H9 (cell line): ENCODE measurements around the gene KLHL41. TPM values are rescaled to one million over a fixed set of nuclear protein-coding genes. Genes with fewer than 3 reads are reported as not detected.

Experiments
- DNase-seq: peaks from one replicate; pipeline ENCODE4 v3.0.0-alpha.2; 2017
- H2AFZ ChIP-seq: one replicate; pipeline ENCODE4 v1.6.1; 2013; ENCODE audit warnings: mild to moderate bottlenecking, low read length, control low read depth, moderate library complexity
- H2AK5ac ChIP-seq: 2 replicates; pipeline ENCODE4 v1.6.1; 2013; ENCODE audit warnings: low read length, control low read depth, mixed read lengths; ENCODE audit not compliant: insufficient read length
- H2BK120ac ChIP-seq: one replicate; pipeline ENCODE4 v1.6.1; 2013; ENCODE audit warnings: low read depth, mild to moderate bottlenecking, low read length, control low read depth, inconsistent platforms; ENCODE audit not compliant: poor library complexity, severe bottlenecking
- H2BK12ac ChIP-seq: 2 replicates; pipeline ENCODE4 v1.6.1; 2013; ENCODE audit warnings: low read length, control low read depth, mixed read lengths, low read depth; ENCODE audit not compliant: insufficient read length
- H2BK15ac ChIP-seq: 2 replicates; pipeline ENCODE4 v1.6.1; 2013; ENCODE audit warnings: low read depth, low read length, control low read depth
- H2BK20ac ChIP-seq: one replicate; pipeline ENCODE4 v1.6.1; 2013; ENCODE audit warnings: low read depth, mild to moderate bottlenecking, low read length, control low read depth, inconsistent platforms; ENCODE audit not compliant: poor library complexity, severe bottlenecking
- H2BK5ac ChIP-seq: 2 replicates; pipeline ENCODE4 v1.6.1; 2013; ENCODE audit warnings: low read length, control low read depth, mixed read lengths; ENCODE audit not compliant: insufficient read length
- H3K14ac ChIP-seq: 2 replicates; pipeline ENCODE4 v1.6.1; 2013; ENCODE audit warnings: low read length, control low read depth; ENCODE audit not compliant: insufficient read depth
- H3K18ac ChIP-seq: 2 replicates; pipeline ENCODE4 v1.6.1; 2013; ENCODE audit warnings: low read depth, mild to moderate bottlenecking, mixed read lengths, low read length, control low read depth; ENCODE audit not compliant: insufficient read length
- H3K23ac ChIP-seq: 2 replicates; pipeline ENCODE4 v1.6.1; 2013; ENCODE audit warnings: low read length, control low read depth, mixed read lengths, low read depth; ENCODE audit not compliant: insufficient read length
- H3K23me2 ChIP-seq: 2 replicates; pipeline ENCODE4 v1.6.1; 2013; ENCODE audit warnings: low read depth, mild to moderate bottlenecking, mixed read lengths, low read length, control low read depth; ENCODE audit not compliant: insufficient read length, poor library complexity, severe bottlenecking
- H3K27ac ChIP-seq: 2 replicates; pipeline ENCODE4 v1.5.1; 2013; ENCODE audit warnings: low read length, control low read depth, mixed read lengths, low read depth; ENCODE audit not compliant: insufficient read length
- H3K27me3 ChIP-seq: 2 replicates; pipeline ENCODE4 v1.6.1; 2013; ENCODE audit warnings: low read length, control low read depth, inconsistent platforms; ENCODE audit not compliant: insufficient read depth
- H3K4ac ChIP-seq: 2 replicates; pipeline ENCODE4 v1.6.1; 2013; ENCODE audit warnings: low read depth, mild to moderate bottlenecking, control low read depth, inconsistent platforms, low read length, moderate library complexity
- H3K4me1 ChIP-seq: 2 replicates; pipeline ENCODE4 v1.6.1; 2013; ENCODE audit warnings: low read length, control low read depth, inconsistent platforms; ENCODE audit not compliant: insufficient read depth
- H3K4me2 ChIP-seq: 2 replicates; pipeline ENCODE4 v1.6.1; 2013; ENCODE audit warnings: low read length, control low read depth, mixed read lengths; ENCODE audit not compliant: insufficient read length, insufficient read depth
- H3K56ac ChIP-seq: 2 replicates; pipeline ENCODE4 v1.6.1; 2013; ENCODE audit warnings: low read depth, mild to moderate bottlenecking, mixed read lengths, low read length, control low read depth; ENCODE audit not compliant: insufficient read length
- H3K79me1 ChIP-seq: 2 replicates; pipeline ENCODE4 v1.6.1; 2013; ENCODE audit warnings: low read depth, mild to moderate bottlenecking, moderate library complexity, low read length, control low read depth, inconsistent platforms; ENCODE audit not compliant: insufficient read depth, poor library complexity, severe bottlenecking
- H3K79me2 ChIP-seq: 2 replicates; pipeline ENCODE4 v1.6.1; 2013; ENCODE audit warnings: low read length, control low read depth, inconsistent platforms; ENCODE audit not compliant: insufficient read depth
- H3K9ac ChIP-seq: 2 replicates; pipeline ENCODE4 v1.6.1; 2013; ENCODE audit warnings: low read length, control low read depth, mixed read lengths; ENCODE audit not compliant: insufficient read length; ENCODE audit errors: extremely low read depth
- H3K9me3 ChIP-seq: one replicate; pipeline ENCODE4 v1.6.1; 2013; ENCODE audit warnings: low read depth, low read length, inconsistent platforms; ENCODE audit not compliant: control insufficient read depth
- H3T11ph ChIP-seq: one replicate; pipeline ENCODE4 v1.6.1; 2013; ENCODE audit warnings: mild to moderate bottlenecking, low read length, control low read depth, inconsistent platforms
- H4K20me1 ChIP-seq: one replicate; pipeline ENCODE4 v1.6.1; 2013; ENCODE audit not compliant: control insufficient read depth, insufficient read length, insufficient read depth
- H4K5ac ChIP-seq: 2 replicates; pipeline ENCODE4 v1.6.1; 2013; ENCODE audit warnings: low read depth, mild to moderate bottlenecking, mixed read lengths, low read length, control low read depth; ENCODE audit not compliant: insufficient read length
- H4K8ac ChIP-seq: replicated peaks from 2 replicates; pipeline ENCODE4 v1.6.1; 2013; ENCODE audit warnings: low read length, control low read depth, mixed read lengths, low read depth; ENCODE audit not compliant: insufficient read length
- H4K91ac ChIP-seq: 2 replicates; pipeline ENCODE4 v1.6.1; 2013; ENCODE audit warnings: low read depth, mild to moderate bottlenecking, moderate library complexity, mixed read lengths, low read length, control low read depth; ENCODE audit not compliant: insufficient read length
- H3K27ac Mint-ChIP-seq, 3 experiments: 2 replicates in 2 of 3; 3 replicates in 1 of 3; pipeline ENCODE4 v1.8.0; 2020 to 2021; ENCODE audit warnings: mixed read lengths in 3 of 3, mild to moderate bottlenecking in 1 of 3, moderate library complexity in 1 of 3
- H3K27me3 Mint-ChIP-seq: 2 replicates; pipeline ENCODE4 v1.8.0; 2021; ENCODE audit warnings: low read depth, mild to moderate bottlenecking, moderate library complexity, mixed read lengths
- H3K36me3 Mint-ChIP-seq, 3 experiments: 2 replicates in 2 of 3; 3 replicates in 1 of 3; pipeline ENCODE4 v1.8.0; 2020 to 2021; ENCODE audit warnings: low read depth in 3 of 3, mixed read lengths in 3 of 3; ENCODE audit not compliant: insufficient read depth in 1 of 3
- H3K4me1 Mint-ChIP-seq, 2 experiments: 2 replicates each; pipeline ENCODE4 v1.8.0; 2020; ENCODE audit warnings: mixed read lengths in 2 of 2
- H3K4me3 Mint-ChIP-seq, 2 experiments: 2 replicates in 1 of 2; 3 replicates in 1 of 2; pipeline ENCODE4 v1.8.0; 2020 to 2021; ENCODE audit warnings: mild to moderate bottlenecking in 2 of 2, mixed read lengths in 2 of 2, moderate library complexity in 1 of 2
- H3K9me3 Mint-ChIP-seq, 2 experiments: 2 replicates in 1 of 2; 3 replicates in 1 of 2; pipeline ENCODE4 v1.8.0; 2020; ENCODE audit warnings: mild to moderate bottlenecking in 2 of 2, mixed read lengths in 2 of 2, moderate library complexity in 1 of 2
- CTCF ChIP-seq: fragments of 200-600 bp; sonication (generic); conservative IDR thresholded peaks from 3 replicates; pipeline ENCODE4 v1.8.0; 2021; ENCODE audit warnings: antibody characterized with exemption, mild to moderate bottlenecking
- WGBS: extraction: QIAGEN DNeasy Blood & Tissue Kit; methylation state at CpG from one replicate; pipeline ENCODE4 v1.1.7; 2013; ENCODE audit warnings: missing lambda C conversion rate, low lambda C conversion rate, mixed read lengths; ENCODE audit not compliant: insufficient read length; ENCODE audit errors: extremely low coverage; 5-methylcytosine and 5-hydroxymethylcytosine counted together
- total RNA-seq: library from RNA; stranded (reverse); gene quantifications from 2 replicates; pipeline ENCODE4 v1.2.1, GENCODE V29; 2021

Gene KLHL41
- total RNA-seq, 1 experiment from 2014 or later, result not detected

GRCh38 chr2:169525434-169525833, 15.9 kb downstream of the KLHL41 start:
- Histone ChIP-seq H3K14ac (no peak overlapping the region), H3K23ac (no peak overlapping the region), H4K91ac (no peak overlapping the region), H3K79me2 (no peaks in the 10 kb centered on the region), H3K4me2 (no peak overlapping the region), H3K23me2 (no peaks in the 10 kb centered on the region), H3K27ac (no peak overlapping the region), H2BK5ac (no peak overlapping the region), H2AFZ (no peak overlapping the region), H3K79me1 (no peaks in the 10 kb centered on the region), H3K18ac (no peak overlapping the region), H3K9me3 (no peaks in the 10 kb centered on the region), H2AK5ac (no peak overlapping the region), H4K20me1 (no peaks in the 10 kb centered on the region), H2BK12ac (no peak overlapping the region), H3K27me3 (no peaks in the 10 kb centered on the region), H4K8ac (no peak overlapping the region), H3K56ac (no peak overlapping the region), H3K4me1 (no peaks in the 10 kb centered on the region), H3K4ac (no peak overlapping the region), H4K5ac (no peak overlapping the region), H2BK20ac (no peak overlapping the region), H3K9ac (no peak overlapping the region), H3T11ph (no peak overlapping the region), H2BK15ac (no peak overlapping the region), H2BK120ac (no peak overlapping the region)
- Mint-ChIP-seq H3K27me3 (no peaks in the 10 kb centered on the region), H3K9me3 (no peaks in the 10 kb centered on the region), H3K27ac (no peak overlapping the region), H3K4me3 (no peak overlapping the region), H3K36me3 (peaks cover 0 to 7% (median 6%) of the 10 kb centered on the region in 3 experiments; a peak in 4 of 7 replicates), H3K4me1 (no peaks in the 10 kb centered on the region)
- DNase-seq, result no peak
- no CpG with 5 or more reads among the region's 2 CpGs for WGBS
- no peak for TF ChIP-seq CTCF
